Peyer's patch (tissue), 4 donors: ENCODE measurements around the gene PPP2R5E. TPM values are rescaled to one million over a fixed set of nuclear protein-coding genes. Genes with fewer than 3 reads are reported as not detected.

Experiments
- DNase-seq, 3 donors: peaks; one replicate each; pipeline ENCODE4 v3.0.0-alpha.2; 2017 to 2019
- H3K27ac ChIP-seq, 4 donors: fragments of 200-600 bp; sonication (generic); one replicate each; pipeline ENCODE4 v1.5.1; 2016 to 2019
- H3K27me3 ChIP-seq, 2 donors: fragments of 200-600 bp; sonication (generic); one replicate each; pipeline ENCODE4 v1.5.1; 2019
- H3K36me3 ChIP-seq, 3 donors: fragments of 200-600 bp; sonication (generic); one replicate each; pipeline ENCODE4 v1.5.1; 2016 to 2019
- H3K4me1 ChIP-seq, 4 donors: fragments of 200-600 bp; sonication (generic); one replicate each; pipeline ENCODE4 v1.5.1; 2016 to 2019
- H3K4me3 ChIP-seq, 4 donors: fragments of 200-600 bp; sonication (generic); 1 replicate in 3 of 4; 2 replicates in 1 of 4; pipeline ENCODE4 v1.5.1; 2016 to 2019; ENCODE audit warnings: mild to moderate bottlenecking in 1 of 4
- H3K9me3 ChIP-seq, 4 donors: fragments of 200-600 bp; sonication (generic); one replicate each; pipeline ENCODE4 v1.5.1; 2016 to 2019; ENCODE audit warnings: mild to moderate bottlenecking in 1 of 4
- POLR2A ChIP-seq, 2 donors: fragments of 450-650 bp; IDR thresholded peaks; one replicate each; pipeline ENCODE4 v1.5.1; 2017; ENCODE audit warnings: antibody characterized with exemption in 2 of 2, mild to moderate bottlenecking in 2 of 2, moderate library complexity in 2 of 2
- total RNA-seq, 4 donors: library from RNA; depleted of rRNA; stranded (reverse); fragments of >200 nt; gene quantifications; one replicate each; pipeline ENCODE4 v1.1.0, GENCODE V29; 2016
- TF ChIP-seq, protein P1 (sequence below), 6 experiments: fragments of 450-650 bp in 4 of 6; fragments of 200-600 bp in 2 of 6; sonication (generic) in 1 of 6; IDR thresholded peaks; one replicate each; pipeline ENCODE4 v1.5.1; 2017 to 2019; ENCODE audit warnings: antibody characterized with exemption in 6 of 6, mild to moderate bottlenecking in 3 of 6, moderate library complexity in 1 of 6

PPP2R5E gene
- total RNA-seq, 4 donors from 2014 or later = 14.9 to 19.3 (median 17.0) TPM

DNA sequence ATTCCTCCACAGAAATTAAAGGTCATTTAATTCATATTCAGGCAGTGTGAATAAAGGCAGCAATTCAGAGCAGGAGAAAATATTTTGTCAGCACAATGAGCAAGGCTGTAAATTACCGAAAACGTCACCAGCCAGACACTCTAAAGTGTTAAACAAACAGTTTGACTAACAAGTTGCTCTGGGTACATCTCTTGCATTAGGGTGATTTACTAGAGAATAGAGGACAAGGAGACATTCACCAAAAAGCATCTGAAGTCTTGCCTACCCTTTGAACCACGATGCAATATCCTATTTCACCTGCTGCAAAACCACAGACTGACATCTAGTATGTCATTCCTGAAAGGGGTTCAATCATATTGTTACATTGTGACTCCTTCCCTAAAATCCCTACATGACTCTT is 197.4 kb downstream of the PPP2R5E start:
- H3K9me3 ChIP-seq = no peaks in the 10 kb centered on the region
- H3K27ac ChIP-seq = no peak overlapping the region
- DNase-seq = no peak
- no peaks in the 10 kb centered on the region for H3K27me3 ChIP-seq
- no peak for TF ChIP-seq POLR2A (IDR thresholded peaks at IDR 0.05)
- TF ChIP-seq, protein P1, sequence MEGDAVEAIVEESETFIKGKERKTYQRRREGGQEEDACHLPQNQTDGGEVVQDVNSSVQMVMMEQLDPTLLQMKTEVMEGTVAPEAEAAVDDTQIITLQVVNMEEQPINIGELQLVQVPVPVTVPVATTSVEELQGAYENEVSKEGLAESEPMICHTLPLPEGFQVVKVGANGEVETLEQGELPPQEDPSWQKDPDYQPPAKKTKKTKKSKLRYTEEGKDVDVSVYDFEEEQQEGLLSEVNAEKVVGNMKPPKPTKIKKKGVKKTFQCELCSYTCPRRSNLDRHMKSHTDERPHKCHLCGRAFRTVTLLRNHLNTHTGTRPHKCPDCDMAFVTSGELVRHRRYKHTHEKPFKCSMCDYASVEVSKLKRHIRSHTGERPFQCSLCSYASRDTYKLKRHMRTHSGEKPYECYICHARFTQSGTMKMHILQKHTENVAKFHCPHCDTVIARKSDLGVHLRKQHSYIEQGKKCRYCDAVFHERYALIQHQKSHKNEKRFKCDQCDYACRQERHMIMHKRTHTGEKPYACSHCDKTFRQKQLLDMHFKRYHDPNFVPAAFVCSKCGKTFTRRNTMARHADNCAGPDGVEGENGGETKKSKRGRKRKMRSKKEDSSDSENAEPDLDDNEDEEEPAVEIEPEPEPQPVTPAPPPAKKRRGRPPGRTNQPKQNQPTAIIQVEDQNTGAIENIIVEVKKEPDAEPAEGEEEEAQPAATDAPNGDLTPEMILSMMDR (IDR thresholded peaks at IDR 0.05) = no peak
- H3K36me3 ChIP-seq = no peaks in the 10 kb centered on the region
- no peak overlapping the region for H3K4me3 ChIP-seq
- H3K4me1 ChIP-seq = no peaks in the 10 kb centered on the region

DNA sequence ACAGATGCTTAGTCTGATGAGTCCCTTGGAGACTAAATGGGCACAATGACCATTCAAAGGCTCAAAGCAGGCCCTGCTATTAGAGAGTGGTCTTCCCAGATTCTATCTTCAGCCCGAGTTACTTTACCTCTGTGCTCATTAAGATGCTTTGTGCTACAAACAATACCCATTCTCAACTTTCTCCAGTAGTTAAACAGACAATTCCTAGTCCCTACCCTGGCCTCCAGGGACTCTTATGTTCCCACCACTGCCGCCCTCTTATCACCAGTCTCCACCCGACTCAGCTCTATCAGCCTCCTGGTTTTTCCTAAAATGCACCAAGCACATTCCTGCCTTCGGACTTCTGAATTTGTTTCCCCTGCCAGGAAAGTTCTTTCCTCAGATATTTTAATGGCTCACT is 198.8 kb downstream of the PPP2R5E start:
- H3K4me1 ChIP-seq = no peaks in the 10 kb centered on the region
- no peak overlapping the region for H3K4me3 ChIP-seq
- no peaks in the 10 kb centered on the region for H3K36me3 ChIP-seq
- H3K27ac ChIP-seq = no peak overlapping the region
- no peak for TF ChIP-seq POLR2A (IDR thresholded peaks at IDR 0.05)
- TF ChIP-seq, protein P1 (IDR thresholded peaks at IDR 0.05) = no peak
- no peaks in the 10 kb centered on the region for H3K9me3 ChIP-seq
- H3K27me3 ChIP-seq = no peaks in the 10 kb centered on the region
- no peak for DNase-seq

DNA sequence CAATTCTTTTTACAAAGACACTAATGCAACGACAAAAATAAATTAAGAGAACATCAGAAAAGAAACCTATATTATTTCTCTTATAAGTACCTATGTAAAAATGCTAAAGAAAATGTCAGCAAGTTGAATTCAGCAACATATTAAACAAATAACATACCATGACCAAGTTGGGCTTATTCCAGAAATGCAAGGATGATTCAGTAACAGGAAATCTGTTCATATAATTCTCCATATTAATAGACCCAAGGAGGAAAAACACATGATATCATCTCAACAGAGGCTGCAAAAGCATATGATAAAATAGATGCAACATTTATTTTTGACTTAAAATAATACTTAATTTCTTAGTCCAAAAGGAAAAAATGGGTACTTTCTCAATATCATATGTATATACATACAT is 199.3 kb downstream of the PPP2R5E start:
- DNase-seq = no peak
- TF ChIP-seq POLR2A (IDR thresholded peaks at IDR 0.05) = no peak
- TF ChIP-seq, protein P1 (IDR thresholded peaks at IDR 0.05) = no peak

DNA sequence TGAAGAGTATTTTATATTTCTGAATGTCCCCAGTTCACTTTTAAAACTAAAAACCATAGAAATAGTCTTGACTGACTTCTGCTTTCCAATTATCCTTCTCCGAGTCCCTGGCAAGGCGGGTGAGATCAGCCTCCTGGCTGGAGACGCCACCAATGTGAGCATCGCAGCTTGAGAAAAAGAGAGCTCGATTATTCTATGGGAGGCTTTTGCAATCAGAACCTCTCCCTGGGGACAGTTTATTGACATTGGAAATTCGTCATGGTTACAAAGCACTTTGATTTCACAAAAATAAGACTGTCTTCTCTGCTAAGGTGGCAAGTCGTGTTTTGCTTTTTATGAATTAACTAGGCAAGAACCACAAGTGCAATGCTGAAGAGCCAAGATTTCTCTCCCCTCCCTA is 200.8 kb downstream of the PPP2R5E start:
- Histone ChIP-seq H3K9me3 (no peaks in the 10 kb centered on the region), H3K4me3 (no peak overlapping the region), H3K27me3 (no peaks in the 10 kb centered on the region), H3K27ac (no peak overlapping the region), H3K4me1 (no peaks in the 10 kb centered on the region), H3K36me3 (no peaks in the 10 kb centered on the region)
- no peak for DNase-seq
- TF ChIP-seq, protein P1 (IDR thresholded peaks at IDR 0.05) = no peak
- no peak for TF ChIP-seq POLR2A (IDR thresholded peaks at IDR 0.05)

More for the DNA sequence above, 199.3 kb downstream of the PPP2R5E start:
- H3K4me1 ChIP-seq = no peaks in the 10 kb centered on the region
- H3K27ac ChIP-seq = no peak overlapping the region
- no peak overlapping the region for H3K4me3 ChIP-seq
- H3K9me3 ChIP-seq = no peaks in the 10 kb centered on the region
- H3K36me3 ChIP-seq = no peaks in the 10 kb centered on the region
- H3K27me3 ChIP-seq = no peaks in the 10 kb centered on the region

DNA sequence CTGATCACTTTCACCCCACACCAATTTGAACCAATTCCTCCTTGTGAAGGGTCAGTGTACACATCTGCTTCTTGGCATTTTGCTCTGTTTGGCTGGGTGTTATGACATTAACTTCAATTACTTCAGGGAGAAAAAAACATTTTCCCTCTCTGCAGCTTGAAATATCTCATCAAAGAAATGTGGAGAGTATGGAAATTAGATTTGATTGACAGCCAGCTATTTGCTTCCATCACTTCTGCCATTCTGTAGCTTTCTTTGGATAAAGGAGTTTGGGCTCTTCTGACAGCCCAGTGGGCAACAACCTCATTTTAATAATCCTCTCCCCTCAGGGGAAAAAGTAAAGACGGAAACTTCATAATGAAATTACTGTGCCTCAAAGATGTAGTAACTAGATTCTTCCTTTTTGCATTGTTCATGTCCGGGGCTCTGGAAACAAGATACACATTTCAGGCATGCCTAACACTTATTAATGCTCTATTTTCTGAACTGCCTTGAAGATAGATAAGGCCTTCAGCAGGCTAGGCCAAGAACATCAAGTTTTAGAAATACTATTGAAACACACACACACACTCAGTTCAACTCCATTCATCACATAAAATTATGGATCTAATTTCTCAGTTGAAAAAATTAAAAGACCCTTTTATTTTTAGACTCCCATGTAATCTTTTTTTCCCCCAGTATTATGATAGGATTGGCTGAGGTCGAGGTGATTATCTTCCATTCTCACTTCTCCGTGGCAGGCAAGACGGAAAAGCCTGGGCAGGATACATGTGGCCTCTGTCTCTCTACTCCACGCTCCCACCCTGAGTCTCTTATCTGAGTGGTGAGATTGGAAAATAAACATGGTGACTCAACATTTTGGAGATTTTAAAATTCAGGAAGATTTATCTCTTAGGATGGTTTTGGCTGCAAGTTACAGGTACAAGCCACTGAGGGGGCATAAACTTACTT is 214.1 kb downstream of the PPP2R5E start:
- no peak overlapping the region for H3K27ac ChIP-seq
- H3K4me3 ChIP-seq = no peak overlapping the region
- no peaks in the 10 kb centered on the region for H3K27me3 ChIP-seq
- TF ChIP-seq, protein P1 (IDR thresholded peaks at IDR 0.05) = no peak
- no peak for TF ChIP-seq POLR2A (IDR thresholded peaks at IDR 0.05)
- no peaks in the 10 kb centered on the region for H3K9me3 ChIP-seq
- no peak for DNase-seq
- H3K36me3 ChIP-seq = no peaks in the 10 kb centered on the region
- H3K4me1 ChIP-seq = no peaks in the 10 kb centered on the region
